GM18517 (cell line): Measurements from ENCODE around the gene SSX4B.
"Not testable (repeated sequence)": the region's sequence is repeated elsewhere in the genome, so short reads cannot be mapped to it uniquely, and the experiment has no call there.

Source experiments
- ATAC-seq: cut with Tn5 transposase; IDR thresholded peaks from one replicate; pipeline ENCODE4 v1.9.1; 2021; ENCODE audit warnings: mild to moderate bottlenecking, moderate library complexity; ENCODE audit not compliant: unreplicated experiment

The SSX4B gene

GRCh38 chrX:48411860-48412259 lies at the start of gene SSX4B:
Gene SSX4B (minus strand): TSS chrX:48411960. CDS start chrX:48411372, 588 bp downstream.
- ATAC-seq, result not testable (repeated sequence)

GRCh38 chrX:48460606-48461005 lies 48.8 kb upstream of the SSX4B start:
- ATAC-seq, result no peak

GRCh38 chrX:48460031-48460430 lies 48.3 kb upstream of the SSX4B start:
- ATAC-seq, result no peak

- ATAC-seq, result no peak
These were observed 47.7 kb upstream of the SSX4B start for GRCh38 chrX:48459483-48459882.

- ATAC-seq, result no peak
These were observed 47.0 kb upstream of the SSX4B start for GRCh38 chrX:48458711-48459110.

- no peak for ATAC-seq
These were observed 45.0 kb upstream of the SSX4B start for GRCh38 chrX:48456628-48457331.

GRCh38 chrX:48451708-48452107 lies 39.9 kb upstream of the SSX4B start:
- ATAC-seq, result no peak

GRCh38 chrX:48450076-48450475 lies 38.3 kb upstream of the SSX4B start:
- ATAC-seq, result no peak

GRCh38 chrX:48447201-48447600 lies 35.4 kb upstream of the SSX4B start:
- ATAC-seq, result not testable (repeated sequence)

- not testable (repeated sequence) for ATAC-seq
These were observed 22.0 kb upstream of the SSX4B start for GRCh38 chrX:48433713-48434112.

- ATAC-seq, result not testable (repeated sequence)
These were observed 18.4 kb upstream of the SSX4B start for GRCh38 chrX:48430166-48430565.

GRCh38 chrX:48429606-48430005 lies 17.8 kb upstream of the SSX4B start:
- ATAC-seq, result not testable (repeated sequence)

- not testable (repeated sequence) for ATAC-seq
These were observed 15.4 kb upstream of the SSX4B start for GRCh38 chrX:48427027-48427716.

- not testable (repeated sequence) for ATAC-seq
These were observed 13.9 kb downstream of the SSX4B start for GRCh38 chrX:48397825-48398224.

- ATAC-seq, result not testable (repeated sequence)
These were observed 14.8 kb downstream of the SSX4B start for GRCh38 chrX:48396931-48397330.

- ATAC-seq, result not testable (repeated sequence)
These were observed 28.5 kb downstream of the SSX4B start, which contains the start of gene SSX4 for GRCh38 chrX:48383239-48383638. Gene SSX4 (plus strand): TSS chrX:48383539. CDS start chrX:48384054, 515 bp downstream.

GRCh38 chrX:48370408-48370807 lies 41.4 kb downstream of the SSX4B start:
- ATAC-seq, result not testable (repeated sequence)

- ATAC-seq, result not testable (repeated sequence)
These were observed 43.9 kb downstream of the SSX4B start for GRCh38 chrX:48367717-48368408.

- not testable (repeated sequence) for ATAC-seq
These were observed 52.5 kb downstream of the SSX4B start for GRCh38 chrX:48359281-48359680.

- no peak for ATAC-seq
These were observed 54.1 kb downstream of the SSX4B start for GRCh38 chrX:48357681-48358080.

- not testable (repeated sequence) for ATAC-seq
These were observed 55.3 kb downstream of the SSX4B start, which contains the start of gene SSX3 for GRCh38 chrX:48356315-48357094. Gene SSX3 (minus strand): TSS chrX:48356703. CDS start chrX:48355249, 1,454 bp downstream.
